K562 (cell line): Measurements from ENCODE around the gene LATS1. TPM values are rescaled to one million over a fixed set of nuclear protein-coding genes. Genes with fewer than 3 reads are reported as not detected.

ENCODE experiments used
- CHD1 ChIP-seq: fragments of 200-600 bp; sonication (generic); IDR thresholded peaks from one replicate; pipeline ENCODE4 v1.6.1; 2012; ENCODE audit warnings: mild to moderate bottlenecking, moderate library complexity, low read length, inconsistent platforms
- ESRRB ChIP-seq: fragments of 250-450 bp; sonication (Bioruptor Pico); IDR thresholded peaks from 2 replicates; pipeline ENCODE4 v1.5.0; 2020; ENCODE audit warnings: mild to moderate bottlenecking, moderate library complexity, borderline replicate concordance
- FOS ChIP-seq: IDR thresholded peaks from 3 replicates; pipeline ENCODE4 v1.6.1; 2011; ENCODE audit not compliant: insufficient read length; ENCODE audit errors: extremely low read depth
- GTF2A2 ChIP-seq: IDR thresholded peaks from 2 replicates; pipeline ENCODE4 v1.6.1; 2016; ENCODE audit warnings: mild to moderate bottlenecking, missing genetic modification characterization, missing compliant biosample characterization
- HNRNPLL ChIP-seq: fragments of 200-400 bp; formaldehyde crosslinking; IDR thresholded peaks from 2 replicates; pipeline ENCODE4 v1.6.1; 2017; ENCODE audit warnings: low read length, low read depth, mild to moderate bottlenecking; ENCODE audit not compliant: poor library complexity, severe bottlenecking
- HSF4 ChIP-seq: fragments of 250-450 bp; sonication (Bioruptor Pico); IDR thresholded peaks from 2 replicates; pipeline ENCODE4 v2.1.2; 2022; ENCODE audit warnings: mild to moderate bottlenecking, moderate library complexity, borderline replicate concordance
- ILK ChIP-seq: fragments of 450-650 bp; IDR thresholded peaks from 2 replicates; pipeline ENCODE4 v1.6.1; 2016; ENCODE audit warnings: missing genetic modification characterization, low read depth, mild to moderate bottlenecking, missing compliant biosample characterization, moderate library complexity, borderline replicate concordance
- IRF2 ChIP-seq: sonication (generic); formaldehyde crosslinking; IDR thresholded peaks from 2 replicates; pipeline ENCODE4 v1.8.1; 2022; ENCODE audit warnings: mild to moderate bottlenecking, missing genetic modification reagents
- KAT7 ChIP-seq: sonication (generic); formaldehyde crosslinking; IDR thresholded peaks from 2 replicates; pipeline ENCODE4 v1.8.0; 2022; ENCODE audit warnings: missing genetic modification reagents, mild to moderate bottlenecking, borderline replicate concordance
- NUFIP1 ChIP-seq: fragments of 450-650 bp; IDR thresholded peaks from 2 replicates; pipeline ENCODE4 v1.6.1; 2018; ENCODE audit not compliant: partially characterized antibody
- PHF21A ChIP-seq: fragments of 450-650 bp; IDR thresholded peaks from 2 replicates; pipeline ENCODE4 v1.6.1; 2017; ENCODE audit warnings: low read depth, borderline replicate concordance
- PML ChIP-seq: IDR thresholded peaks from 2 replicates; pipeline ENCODE4 v1.6.1; 2012; ENCODE audit warnings: low read length, inconsistent platforms
- POLR2B ChIP-seq: fragments of 450-650 bp; IDR thresholded peaks from 2 replicates; pipeline ENCODE4 v1.6.1; 2018; ENCODE audit warnings: low read depth; ENCODE audit not compliant: partially characterized antibody
- SMARCE1 ChIP-seq: fragments of 450-650 bp; IDR thresholded peaks from 2 replicates; pipeline ENCODE4 v1.7.1; 2016; ENCODE audit warnings: mild to moderate bottlenecking
- TCFL5 ChIP-seq: fragments of 250-450 bp; sonication (Bioruptor Pico); conservative IDR thresholded peaks from 2 replicates; pipeline ENCODE4 v1.6.1; 2021; ENCODE audit warnings: mild to moderate bottlenecking, moderate library complexity, matching md5 sums
- TEAD4 ChIP-seq, 2 experiments: sonication (generic) in 1 of 2; formaldehyde crosslinking in 1 of 2; IDR thresholded peaks; 2 replicates each; pipeline versions ENCODE4 v1.6.1 to v1.8.0; 2012 to 2022; ENCODE audit warnings: borderline replicate concordance in 1 of 2, inconsistent platforms in 1 of 2, low read length in 1 of 2, mild to moderate bottlenecking in 1 of 2, missing genetic modification reagents in 1 of 2
- THRAP3 ChIP-seq: fragments of 450-650 bp; IDR thresholded peaks from 2 replicates; pipeline ENCODE4 v1.6.1; 2016; ENCODE audit warnings: mild to moderate bottlenecking, inconsistent platforms, borderline replicate concordance
- XRCC3 ChIP-seq: fragments of 450-650 bp; IDR thresholded peaks from 2 replicates; pipeline ENCODE4 v1.6.1; 2017; ENCODE audit warnings: mild to moderate bottlenecking, moderate library complexity
- ZBTB17 ChIP-seq: fragments of 450-650 bp; formaldehyde crosslinking; IDR thresholded peaks from 2 replicates; pipeline ENCODE4 v1.4.0; 2020; ENCODE audit warnings: mild to moderate bottlenecking
- ZNF707 ChIP-seq: fragments of 250-450 bp; sonication (Bioruptor Pico); conservative IDR thresholded peaks from 2 replicates; pipeline ENCODE4 v1.8.0; 2022; ENCODE audit warnings: inconsistent platforms, mild to moderate bottlenecking, moderate library complexity
- ZNF76 ChIP-seq: fragments of 250-450 bp; sonication (Bioruptor Pico); IDR thresholded peaks from 2 replicates; pipeline ENCODE4 v1.4.0; 2020; ENCODE audit warnings: mild to moderate bottlenecking, moderate library complexity, borderline replicate concordance
- polyA plus RNA-seq, 8 experiments: library from polyadenylated mRNA; depleted of rRNA in 4 of 8; stranded (reverse) in 5 of 8; unstranded in 3 of 8; fragments of >200 nt; fragmentation: Nextera tagmentation in 2 of 8; fragmentation: Illumina TruSeq in 1 of 8; extraction: Ambion mirVana in 2 of 8; extraction: Trizol in 1 of 8; gene quantifications; 2 replicates each; pipeline versions ENCODE4 v1.2.1 to v1.2.3, GENCODE V29; 2011 to 2014; ENCODE audit warnings: inconsistent platforms in 1 of 8, missing spikeins in 1 of 8
- total RNA-seq, 7 experiments: library from RNA; depleted of rRNA in 6 of 7; stranded (reverse); fragments of >200 nt in 6 of 7; fragmentation: Illumina TruSeq in 2 of 7; extraction: Trizol in 2 of 7; gene quantifications; 2 replicates each; pipeline versions ENCODE4 v1.2.1 to v1.2.3, GENCODE V29; 2011 to 2021; ENCODE audit warnings: low replicate concordance in 1 of 7
- TF ChIP-seq, protein P1 (sequence below): sonication (generic); formaldehyde crosslinking; IDR thresholded peaks from 2 replicates; pipeline ENCODE4 v1.8.1; 2022; ENCODE audit warnings: missing genetic modification reagents
- TF ChIP-seq, protein P2 (sequence below): conservative IDR thresholded peaks from 2 replicates; pipeline ENCODE4 v1.6.1; 2011; ENCODE audit warnings: low read depth, mild to moderate bottlenecking, low read length; ENCODE audit not compliant: control insufficient read depth
- TF ChIP-seq, protein P3 (sequence below), 3 experiments: IDR thresholded peaks in 2 of 3; conservative IDR thresholded peaks in 1 of 3; 2 replicates each; pipeline ENCODE4 v1.5.1; 2011 to 2012; ENCODE audit warnings: low read length in 3 of 3, mild to moderate bottlenecking in 3 of 3, control low read depth in 2 of 3, improper control_type of control experiment in 1 of 3, inconsistent platforms in 1 of 3, low read depth in 1 of 3, mixed read lengths in 1 of 3, moderate library complexity in 1 of 3; ENCODE audit not compliant: insufficient read depth in 2 of 3

The LATS1 gene
- total and polyA plus RNA-seq, 9 of the 15 experiments (the other 6 are each of a cell fraction or from before 2014, with no cell fraction given) = 5.0 to 36.3 (median 18.4) TPM

DNA sequence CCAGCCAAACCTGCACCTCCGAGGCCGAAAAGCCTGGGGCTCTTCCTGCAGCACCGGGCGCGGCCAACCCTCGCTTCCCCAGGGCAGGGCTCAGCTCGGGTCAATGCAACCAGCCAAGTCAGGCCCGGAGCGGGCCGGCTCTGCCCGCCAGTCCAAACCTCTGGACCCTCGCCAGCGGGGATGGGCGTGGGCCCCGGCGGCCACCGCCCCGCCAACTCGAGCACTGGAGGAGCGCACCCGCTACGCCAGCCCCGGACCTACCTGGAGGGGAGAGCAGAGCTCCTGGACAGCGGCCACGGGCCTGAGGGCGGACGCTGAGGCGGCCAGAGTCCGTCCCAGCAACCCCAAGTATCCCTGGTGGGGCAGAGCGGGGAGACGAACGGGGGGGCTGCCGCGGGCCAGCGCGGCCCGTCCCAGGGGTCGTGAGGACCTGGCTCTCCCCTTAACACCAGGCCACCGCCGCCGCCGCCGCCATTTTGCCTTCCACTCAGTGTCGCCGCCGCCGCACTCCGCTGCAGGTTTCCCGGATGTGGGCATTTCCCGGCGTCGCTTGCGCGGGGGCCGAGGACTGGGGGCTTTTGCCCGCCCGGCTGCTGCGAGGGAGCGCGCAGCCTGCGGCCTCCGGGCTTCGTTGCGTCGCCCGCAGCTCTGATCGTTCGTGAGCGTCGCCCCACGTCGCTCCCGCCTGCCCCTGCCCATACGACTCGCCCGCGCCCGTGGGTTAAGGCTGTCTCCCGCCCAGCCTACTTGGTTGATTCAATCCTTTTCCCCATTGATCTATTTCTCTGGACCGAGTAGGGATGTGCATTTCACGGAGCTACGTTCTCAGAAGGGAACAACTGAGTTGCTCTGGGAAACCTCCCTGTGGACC is at the start of gene LATS1 (continued):
- TF ChIP-seq XRCC3 (no peak), SMARCE1 (peak; percentile 76), GTF2A2 (tag) (no peak), TEAD4 (IDR thresholded peaks at IDR 0.05; ENCODE audit: low read length) (no peak), TEAD4 (CRISPR knock-in tag; IDR thresholded peaks at IDR 0.05; ENCODE audit: borderline replicate concordance) (0 out of 2 replicates have a peak, but pooled peaks have one; percentile 24), ILK (tag) (no peak), ZNF707 (CRISPR knock-in tag) (no peak), HSF4 (CRISPR knock-in tag) (0 out of 2 replicates have a peak, but pooled peaks have one; percentile 5), ZNF76 (CRISPR knock-in tag) (peak; percentile 89), HNRNPLL (peak; percentile 86), NUFIP1 (peak; percentile 14), KAT7 (CRISPR knock-in tag) (peak; percentile 94), ESRRB (CRISPR knock-in tag) (no peak), THRAP3 (no peak), POLR2B (peak; percentile 94), PML (peak; percentile 75; the same call in 1 of the 2 replicates), FOS (no peak), PHF21A (peak; percentile 17; the same call in 1 of the 2 replicates), ZBTB17 (CRISPR knock-in tag) (peak; percentile 89), IRF2 (CRISPR knock-in tag) (no peak), TCFL5 (no peak), CHD1 (peak; percentile 99)
- TF ChIP-seq, protein P1, sequence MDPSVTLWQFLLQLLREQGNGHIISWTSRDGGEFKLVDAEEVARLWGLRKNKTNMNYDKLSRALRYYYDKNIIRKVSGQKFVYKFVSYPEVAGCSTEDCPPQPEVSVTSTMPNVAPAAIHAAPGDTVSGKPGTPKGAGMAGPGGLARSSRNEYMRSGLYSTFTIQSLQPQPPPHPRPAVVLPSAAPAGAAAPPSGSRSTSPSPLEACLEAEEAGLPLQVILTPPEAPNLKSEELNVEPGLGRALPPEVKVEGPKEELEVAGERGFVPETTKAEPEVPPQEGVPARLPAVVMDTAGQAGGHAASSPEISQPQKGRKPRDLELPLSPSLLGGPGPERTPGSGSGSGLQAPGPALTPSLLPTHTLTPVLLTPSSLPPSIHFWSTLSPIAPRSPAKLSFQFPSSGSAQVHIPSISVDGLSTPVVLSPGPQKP (CRISPR knock-in tag) = peak; percentile 84; the same call in 1 of the 2 replicates
- TF ChIP-seq, protein P2, sequence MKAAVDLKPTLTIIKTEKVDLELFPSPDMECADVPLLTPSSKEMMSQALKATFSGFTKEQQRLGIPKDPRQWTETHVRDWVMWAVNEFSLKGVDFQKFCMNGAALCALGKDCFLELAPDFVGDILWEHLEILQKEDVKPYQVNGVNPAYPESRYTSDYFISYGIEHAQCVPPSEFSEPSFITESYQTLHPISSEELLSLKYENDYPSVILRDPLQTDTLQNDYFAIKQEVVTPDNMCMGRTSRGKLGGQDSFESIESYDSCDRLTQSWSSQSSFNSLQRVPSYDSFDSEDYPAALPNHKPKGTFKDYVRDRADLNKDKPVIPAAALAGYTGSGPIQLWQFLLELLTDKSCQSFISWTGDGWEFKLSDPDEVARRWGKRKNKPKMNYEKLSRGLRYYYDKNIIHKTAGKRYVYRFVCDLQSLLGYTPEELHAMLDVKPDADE = peak; percentile 92
- TF ChIP-seq, protein P3, sequence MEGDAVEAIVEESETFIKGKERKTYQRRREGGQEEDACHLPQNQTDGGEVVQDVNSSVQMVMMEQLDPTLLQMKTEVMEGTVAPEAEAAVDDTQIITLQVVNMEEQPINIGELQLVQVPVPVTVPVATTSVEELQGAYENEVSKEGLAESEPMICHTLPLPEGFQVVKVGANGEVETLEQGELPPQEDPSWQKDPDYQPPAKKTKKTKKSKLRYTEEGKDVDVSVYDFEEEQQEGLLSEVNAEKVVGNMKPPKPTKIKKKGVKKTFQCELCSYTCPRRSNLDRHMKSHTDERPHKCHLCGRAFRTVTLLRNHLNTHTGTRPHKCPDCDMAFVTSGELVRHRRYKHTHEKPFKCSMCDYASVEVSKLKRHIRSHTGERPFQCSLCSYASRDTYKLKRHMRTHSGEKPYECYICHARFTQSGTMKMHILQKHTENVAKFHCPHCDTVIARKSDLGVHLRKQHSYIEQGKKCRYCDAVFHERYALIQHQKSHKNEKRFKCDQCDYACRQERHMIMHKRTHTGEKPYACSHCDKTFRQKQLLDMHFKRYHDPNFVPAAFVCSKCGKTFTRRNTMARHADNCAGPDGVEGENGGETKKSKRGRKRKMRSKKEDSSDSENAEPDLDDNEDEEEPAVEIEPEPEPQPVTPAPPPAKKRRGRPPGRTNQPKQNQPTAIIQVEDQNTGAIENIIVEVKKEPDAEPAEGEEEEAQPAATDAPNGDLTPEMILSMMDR (IDR thresholded peaks at IDR 0.05 in 2 of 3, conservative IDR thresholded peaks at IDR 0.05 in 1 of 3; ENCODE audit: insufficient read depth in 2 of 3, low read depth in 1 of 3, low read length in 3 of 3) = no peak
